Embryonic facial prominence (tissue), 1 donor: ENCODE data around the gene FHIP1A.

Source experiments
- DNase-seq: peaks from one replicate; pipeline ENCODE4 v3.0.0-alpha.2; 2016; ENCODE audit errors: extremely low spot score

Gene FHIP1A

DNA sequence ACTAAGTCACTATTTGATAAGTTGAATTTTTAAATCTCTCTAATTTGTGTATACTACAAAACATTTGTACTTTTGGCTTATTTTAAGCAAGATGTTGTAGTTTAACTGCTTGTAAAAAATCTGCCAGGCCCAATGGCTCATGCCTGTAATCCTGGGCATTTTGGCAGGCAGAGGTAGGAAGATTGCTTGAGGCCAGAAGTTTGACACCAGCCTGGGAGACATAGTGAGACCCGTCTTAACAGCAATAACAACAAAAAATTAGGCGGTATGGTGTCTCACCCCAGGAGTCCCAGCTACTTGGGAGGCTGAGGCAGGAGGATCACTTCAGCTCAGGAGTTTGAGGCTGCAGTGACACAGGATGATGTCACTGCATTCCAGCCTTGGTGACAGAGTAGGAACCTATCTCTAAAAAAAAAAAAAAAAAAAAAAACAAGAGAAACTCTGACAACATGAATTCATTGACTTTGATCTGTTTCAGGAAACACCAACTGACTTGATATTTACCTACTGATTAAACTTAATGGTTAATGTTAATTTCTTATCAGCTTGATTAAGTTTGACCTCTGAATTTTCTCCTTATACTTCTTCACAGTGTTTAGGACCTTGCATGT, 8.9 kb downstream of the FHIP1A start:
- no peak for DNase-seq

DNA sequence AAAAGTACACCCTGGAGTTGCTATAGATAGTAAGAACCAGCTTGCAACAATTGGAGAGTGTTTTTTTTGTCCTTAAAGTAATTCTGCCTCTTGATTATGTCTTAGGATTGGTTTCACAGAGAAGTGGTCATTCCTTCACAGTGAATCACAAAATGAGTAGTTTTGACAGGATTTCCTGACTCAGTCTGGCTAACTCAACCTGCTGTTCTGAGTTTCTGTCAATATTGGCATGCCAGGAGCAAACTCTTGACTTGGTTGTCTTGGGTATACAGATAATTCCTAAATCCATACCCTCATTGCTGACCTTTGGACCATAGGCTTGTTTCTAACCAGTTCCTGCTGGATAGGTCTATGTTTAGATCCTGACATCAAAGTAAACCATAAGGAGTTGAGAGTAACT, 9.4 kb downstream of the FHIP1A start:
- no peak for DNase-seq

DNA sequence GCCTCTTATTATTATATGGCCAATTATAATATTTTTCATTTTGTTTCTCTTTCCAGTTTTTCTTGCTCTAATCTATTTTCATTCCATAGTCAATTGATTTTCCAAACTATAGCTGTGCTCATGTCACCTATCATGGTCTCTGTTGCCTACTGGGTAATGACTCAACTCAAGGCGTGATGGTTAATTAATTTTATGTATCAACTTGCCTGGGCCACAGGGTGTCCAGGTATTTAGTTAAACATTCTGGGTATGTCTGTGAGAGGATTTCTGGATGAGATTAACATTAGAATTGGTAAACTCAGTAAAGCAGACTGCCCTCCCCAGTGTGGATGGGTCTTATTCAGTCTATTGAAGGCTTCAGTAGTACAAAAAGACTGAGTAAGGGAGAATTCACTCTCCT, 9.9 kb downstream of the FHIP1A start:
- no peak for DNase-seq

DNA sequence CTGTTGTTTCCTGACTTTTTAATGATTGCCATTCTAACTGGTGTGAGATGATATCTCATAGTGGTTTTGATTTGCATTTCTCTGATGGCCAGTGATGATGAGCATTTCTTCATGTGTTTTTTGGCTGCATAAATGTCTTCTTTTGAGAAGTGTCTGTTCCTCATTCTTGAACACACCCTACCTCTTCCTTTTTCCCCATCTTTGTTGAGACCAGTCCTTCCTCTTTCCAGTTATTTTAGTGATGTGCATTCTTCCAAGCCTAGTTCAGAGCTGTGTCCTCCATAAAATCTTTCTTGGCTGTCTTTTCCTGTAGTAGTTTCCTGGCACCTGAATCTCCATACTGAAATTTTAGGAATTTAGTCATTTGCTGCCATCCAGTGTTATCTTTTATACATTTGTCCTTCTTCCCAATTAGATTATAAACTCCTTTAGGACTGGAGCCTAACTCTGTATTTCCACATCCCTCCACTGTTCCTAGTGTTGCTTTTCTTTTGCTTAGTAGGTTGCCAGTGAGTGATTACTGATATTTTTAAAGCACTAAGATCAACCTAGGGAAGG, 11.4 kb downstream of the FHIP1A start:
- DNase-seq, result no peak

DNA sequence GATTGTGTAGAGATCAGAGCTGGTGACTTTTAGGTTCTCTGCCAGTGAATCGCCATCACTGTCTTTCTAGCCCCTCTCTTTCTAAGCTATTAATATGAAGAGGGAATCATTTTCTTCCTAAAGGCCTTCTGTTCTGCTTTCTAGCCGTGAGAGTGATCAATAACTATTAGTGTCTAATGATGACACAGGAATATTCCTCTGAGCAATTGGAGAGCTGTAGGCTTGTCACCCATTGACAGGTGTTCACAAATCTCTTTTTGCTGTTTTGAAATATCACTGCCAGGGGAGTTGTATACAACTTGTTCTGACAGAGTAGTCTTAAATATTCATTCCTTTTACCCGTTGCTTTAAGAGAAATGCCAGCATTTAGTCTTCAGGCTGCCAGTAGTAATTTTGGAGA, 13.9 kb downstream of the FHIP1A start:
- DNase-seq, result no peak

DNA sequence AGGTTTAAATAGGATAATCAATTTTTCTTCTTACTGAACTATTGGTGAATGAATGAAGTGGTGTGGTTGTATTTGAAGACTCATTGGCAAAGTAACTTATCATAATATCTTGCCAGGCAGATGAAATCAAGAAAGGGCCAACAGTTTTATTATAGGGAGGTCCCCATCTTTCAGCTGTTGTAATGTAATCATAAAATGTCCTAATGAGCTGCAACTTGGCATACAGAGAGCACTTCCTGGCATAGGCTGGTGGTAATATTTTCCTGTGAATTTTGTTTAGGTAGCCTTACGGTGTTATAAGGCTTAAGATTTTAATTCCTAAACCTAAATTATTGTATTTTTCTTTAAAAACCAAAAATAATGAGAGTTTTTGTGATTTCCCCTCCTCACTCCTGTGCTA, 17.5 kb downstream of the FHIP1A start:
- no peak for DNase-seq

DNA sequence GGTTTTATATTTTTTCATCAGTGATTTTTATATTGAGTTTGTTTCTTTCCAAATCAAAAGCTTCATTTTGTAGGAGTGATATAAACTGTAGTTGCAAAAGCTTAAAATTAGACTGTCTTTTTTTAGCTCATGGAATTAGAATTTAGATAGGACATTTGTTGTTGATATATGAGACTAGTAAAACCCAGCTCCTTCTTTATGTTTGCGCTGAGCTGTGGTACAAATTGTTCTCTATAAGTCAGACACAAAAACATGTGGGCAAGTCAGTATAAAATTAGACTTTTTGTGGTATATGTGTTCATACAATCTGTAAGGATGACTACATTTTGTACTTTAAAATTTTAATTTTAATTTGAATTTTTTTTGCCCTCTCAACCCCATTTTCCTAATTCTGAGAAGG, 18.3 kb downstream of the FHIP1A start:
- no peak for DNase-seq

DNA sequence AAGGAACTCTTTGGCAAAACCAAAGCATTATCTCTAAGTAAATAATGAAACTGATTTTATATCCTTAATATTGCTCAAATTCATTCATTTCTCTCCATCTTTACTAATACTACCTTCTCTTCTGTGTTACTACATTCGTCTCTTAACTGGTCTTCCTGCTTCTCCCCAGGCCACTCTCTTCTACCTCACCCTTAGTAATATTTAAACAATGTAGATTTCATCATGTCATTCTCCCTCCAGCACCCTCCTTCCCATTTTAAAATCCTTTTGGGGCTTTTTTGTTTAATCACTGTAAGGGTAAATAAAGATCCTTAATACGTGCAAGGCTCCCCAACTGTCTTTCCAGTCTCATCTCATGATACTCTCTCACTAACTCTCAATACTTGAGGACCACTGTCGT, 19.4 kb downstream of the FHIP1A start:
- DNase-seq, result no peak

DNA sequence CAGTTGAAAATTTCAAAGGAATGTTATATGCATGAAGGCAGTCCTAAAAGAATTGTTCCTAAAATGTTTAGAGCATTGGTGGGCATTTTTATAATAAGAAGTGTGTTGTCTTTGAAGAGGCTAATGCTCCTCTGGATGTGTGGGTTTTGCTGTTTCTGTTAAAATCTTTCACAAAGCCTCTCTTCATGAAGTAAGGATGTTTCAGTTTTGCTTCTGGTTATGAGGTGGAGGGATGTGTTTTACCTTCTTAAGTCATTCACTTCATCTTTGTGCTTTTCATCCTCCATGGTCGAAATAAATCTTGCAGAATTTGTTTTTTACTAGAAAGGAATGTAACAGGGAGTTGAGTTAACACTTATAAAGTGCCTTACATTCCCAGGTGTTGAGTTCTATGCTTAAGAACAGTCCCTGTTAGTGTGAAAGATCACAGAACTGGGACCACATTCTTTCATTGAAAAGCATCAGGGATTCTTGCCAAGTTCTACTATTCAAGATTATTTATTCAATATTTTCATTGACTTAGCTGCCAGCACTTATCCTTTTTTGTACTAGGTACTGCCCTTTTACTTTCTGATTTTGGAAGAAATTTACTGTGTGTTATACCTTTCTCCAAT, 21.1 kb downstream of the FHIP1A start:
- no peak for DNase-seq

DNA sequence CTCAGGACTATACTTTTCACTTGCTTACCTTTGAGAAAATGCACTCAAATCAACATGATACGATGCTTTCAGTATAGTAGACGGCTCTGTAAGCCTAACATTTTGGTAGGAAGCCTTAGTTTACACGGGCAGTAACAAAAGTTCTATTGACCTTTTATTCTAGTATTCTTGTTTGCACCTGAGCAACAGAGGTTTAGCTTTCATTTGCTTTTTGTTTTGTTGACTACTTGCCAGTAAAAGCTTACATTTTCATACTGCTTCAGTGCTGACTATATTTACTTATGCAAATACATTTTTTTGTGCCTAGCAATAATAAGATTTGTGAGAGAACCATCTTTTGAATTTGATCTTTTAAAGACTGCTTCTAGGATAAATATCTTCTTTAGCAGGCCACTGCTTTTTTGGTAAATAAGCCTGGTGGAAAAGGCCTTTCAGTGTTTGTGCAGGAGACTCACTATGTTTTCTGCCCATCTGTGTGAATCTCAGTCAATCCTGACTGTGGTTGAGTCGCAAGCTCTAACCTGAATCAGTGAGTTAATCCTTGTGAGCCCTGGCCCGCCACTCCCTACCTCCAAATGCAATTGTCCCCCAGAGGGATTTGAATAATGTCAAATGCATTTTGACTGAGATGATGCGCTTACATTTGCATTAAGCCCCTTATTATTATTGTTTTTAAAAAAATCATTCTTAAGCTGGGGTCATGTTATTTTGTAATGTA, 21.9 kb downstream of the FHIP1A start:
- no peak for DNase-seq

DNA sequence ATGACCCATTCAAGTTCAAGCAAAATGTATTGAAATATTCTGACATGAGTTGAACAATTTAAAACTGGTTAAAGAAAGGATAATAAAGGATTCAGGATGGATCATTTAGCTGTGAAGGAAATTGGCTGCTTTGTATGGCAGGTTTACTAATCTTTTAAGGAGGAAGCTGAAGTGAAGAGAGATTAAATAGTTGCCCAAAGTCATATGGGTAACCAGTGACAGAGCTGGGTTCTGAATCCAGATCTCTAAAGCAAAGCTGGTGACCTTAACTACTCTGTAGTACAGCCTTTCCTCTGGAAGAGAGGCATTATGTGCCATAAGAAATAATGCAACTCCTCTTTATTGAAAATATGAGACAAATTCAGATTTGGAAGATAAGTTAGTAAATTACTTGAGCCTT, 22.8 kb downstream of the FHIP1A start:
- no peak for DNase-seq

DNA sequence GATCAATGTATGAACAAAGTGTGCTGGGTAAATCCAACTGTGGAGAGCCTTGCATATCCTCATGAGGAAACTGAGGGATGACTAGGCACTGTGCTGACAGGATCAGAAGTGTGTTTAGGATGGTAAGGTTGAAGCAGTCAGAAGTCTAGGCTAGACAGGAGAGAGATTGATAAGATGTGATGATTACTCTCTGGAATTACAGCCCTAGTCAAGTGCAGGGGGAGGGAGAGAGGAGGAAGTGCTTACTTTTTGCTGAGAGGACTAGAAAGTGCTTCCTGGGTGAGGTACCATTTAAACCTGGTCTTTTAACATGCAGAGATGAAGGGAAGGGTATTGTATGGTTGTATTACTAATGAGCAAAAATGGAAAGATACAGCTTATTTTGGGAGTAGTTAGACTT, 23.7 kb downstream of the FHIP1A start:
- no peak for DNase-seq

DNA sequence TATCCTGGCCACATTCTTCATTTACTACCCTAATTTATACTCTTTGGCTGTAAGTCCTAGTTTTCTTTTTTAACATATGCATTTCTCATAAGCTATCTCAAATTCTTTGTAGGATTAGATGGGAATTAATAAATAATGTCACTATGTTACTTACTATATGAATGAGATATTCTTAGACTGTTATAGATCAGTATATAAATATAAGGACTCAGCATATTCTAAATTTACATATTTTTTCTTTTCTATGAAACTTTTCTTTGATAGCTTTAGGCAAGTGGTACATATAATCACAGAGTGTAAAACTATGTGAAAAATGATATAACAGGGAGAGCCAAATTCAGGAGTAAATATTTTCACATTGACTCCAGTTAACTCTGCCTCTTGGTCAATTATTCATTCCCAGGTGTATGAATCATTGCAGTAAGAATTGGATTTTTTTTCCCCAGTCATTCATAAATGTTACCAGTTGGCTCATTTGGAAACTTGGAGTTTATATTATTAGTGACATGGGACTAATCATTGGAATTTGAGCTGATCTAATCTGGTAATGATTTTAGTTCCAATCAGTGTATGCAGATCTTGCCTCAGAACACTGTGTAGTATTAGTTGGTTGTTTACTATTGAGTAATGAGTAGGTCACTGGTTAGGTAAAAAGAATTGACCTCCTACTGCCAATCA, 25.3 kb downstream of the FHIP1A start:
- no peak for DNase-seq

DNA sequence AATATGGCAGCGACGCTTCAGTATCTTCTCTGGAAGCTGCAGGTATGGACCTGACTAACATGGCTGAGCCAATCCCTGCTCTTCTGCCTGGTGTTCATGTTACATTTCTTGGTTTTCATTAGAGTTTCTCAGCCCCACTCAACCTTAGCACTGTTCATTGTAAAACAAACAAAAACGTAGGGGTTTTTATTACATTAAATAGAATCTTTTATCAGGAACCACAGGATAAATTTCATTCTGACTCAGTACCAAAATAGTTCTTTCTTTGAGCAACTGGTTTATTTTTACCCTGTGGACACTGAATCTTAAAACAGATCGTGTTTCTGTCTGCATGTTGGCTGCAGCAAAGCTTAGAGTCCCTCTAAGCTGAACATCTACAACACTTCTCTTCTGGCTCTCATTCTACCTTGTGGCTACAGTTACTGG, 27.1 kb downstream of the FHIP1A start:
- DNase-seq, result no peak

DNA sequence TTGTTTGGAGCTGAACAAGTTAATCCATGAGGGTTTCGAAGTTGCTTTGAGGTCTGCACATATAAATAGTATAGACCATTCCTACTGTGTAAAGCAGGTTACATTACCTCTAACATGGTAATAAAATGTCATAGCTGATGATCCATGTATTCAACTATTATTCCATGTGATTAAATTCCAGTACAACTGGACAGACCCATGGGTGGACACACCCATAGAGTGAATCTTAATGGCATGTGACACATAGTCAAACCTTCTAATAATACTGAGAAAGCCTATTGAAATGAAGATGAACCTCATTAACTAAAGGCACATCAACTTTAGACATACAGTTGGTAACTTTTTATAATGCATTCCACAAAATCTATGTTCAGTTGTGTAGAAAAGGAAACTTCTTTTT, 28.5 kb downstream of the FHIP1A start:
- DNase-seq, result no peak

DNA sequence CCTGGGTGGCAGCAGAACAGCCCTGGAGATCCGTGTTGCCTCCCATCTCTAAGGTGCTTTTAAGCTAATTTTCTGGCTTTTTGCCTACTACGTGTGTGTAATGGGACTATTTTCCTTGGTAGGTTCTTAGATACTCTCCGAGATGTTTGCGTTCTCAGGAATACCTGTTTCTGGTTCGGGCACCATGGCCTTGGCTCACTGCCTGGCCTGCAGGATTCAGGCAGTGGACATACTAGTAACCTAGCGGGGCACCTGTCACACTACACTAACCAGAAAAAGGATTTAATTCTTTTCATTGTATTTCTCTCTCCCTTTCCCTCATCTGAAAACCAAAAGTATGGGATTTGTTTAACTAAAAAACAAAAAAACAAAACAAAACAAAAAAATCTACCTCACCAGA, 29.2 kb downstream of the FHIP1A start:
- DNase-seq, result no peak

DNA sequence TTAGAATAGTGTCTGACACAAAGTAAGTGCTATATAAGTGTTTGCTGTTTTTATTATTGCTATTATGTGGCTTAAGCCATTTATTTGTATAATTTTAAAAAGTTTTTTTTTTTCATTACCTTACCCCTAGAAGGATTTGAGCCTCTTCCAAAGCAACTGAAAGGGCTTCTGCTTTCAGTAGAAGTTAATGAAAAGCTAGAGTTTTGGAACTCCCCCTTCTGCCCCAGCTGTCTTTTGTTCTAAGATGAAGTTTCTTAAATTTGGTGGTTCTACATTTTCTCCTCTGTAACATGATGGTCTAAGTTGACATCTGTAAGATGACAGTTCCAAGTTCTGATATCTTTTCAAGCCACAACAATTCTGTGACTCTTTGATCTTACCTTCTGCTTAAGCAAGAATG, 30.3 kb downstream of the FHIP1A start:
- no peak for DNase-seq

DNA sequence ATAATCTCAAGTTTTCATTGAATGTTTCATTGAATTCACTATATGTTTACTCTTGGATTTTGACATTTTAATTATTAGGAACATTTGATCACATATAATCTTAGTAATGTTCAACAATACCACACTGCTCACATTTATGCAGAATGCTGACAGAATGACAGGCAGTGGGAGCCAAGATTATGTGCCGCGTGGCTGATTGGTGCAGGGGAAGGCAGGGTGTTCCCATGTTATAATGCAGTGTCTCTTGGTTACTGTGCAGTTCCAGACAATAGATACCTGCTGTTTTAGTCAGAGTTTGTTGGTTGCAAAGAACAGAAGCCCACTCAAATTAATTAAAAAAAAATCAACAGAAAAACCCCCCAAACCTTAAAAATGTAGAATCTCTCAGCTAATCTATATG, 33.0 kb downstream of the FHIP1A start:
- no peak for DNase-seq

DNA sequence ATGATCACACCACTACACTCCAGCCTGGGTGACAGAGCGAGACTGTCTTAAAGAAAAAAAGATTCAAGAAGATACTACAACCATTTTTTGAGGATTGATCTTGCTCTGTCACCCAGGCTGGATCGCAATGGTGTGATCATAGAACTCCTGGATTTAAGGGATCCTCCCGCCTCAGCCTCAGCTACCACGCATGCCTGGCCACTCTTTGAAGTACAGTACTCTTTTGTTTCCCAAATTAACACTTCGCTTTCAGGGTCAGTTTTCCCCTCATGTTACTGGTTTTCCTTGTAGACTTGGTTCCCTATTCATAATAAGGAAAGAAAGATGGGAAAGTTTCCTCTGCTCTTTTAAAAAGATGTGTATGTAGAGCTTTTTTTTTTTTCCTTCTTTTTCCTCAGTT, 34.3 kb downstream of the FHIP1A start:
- no peak for DNase-seq

DNA sequence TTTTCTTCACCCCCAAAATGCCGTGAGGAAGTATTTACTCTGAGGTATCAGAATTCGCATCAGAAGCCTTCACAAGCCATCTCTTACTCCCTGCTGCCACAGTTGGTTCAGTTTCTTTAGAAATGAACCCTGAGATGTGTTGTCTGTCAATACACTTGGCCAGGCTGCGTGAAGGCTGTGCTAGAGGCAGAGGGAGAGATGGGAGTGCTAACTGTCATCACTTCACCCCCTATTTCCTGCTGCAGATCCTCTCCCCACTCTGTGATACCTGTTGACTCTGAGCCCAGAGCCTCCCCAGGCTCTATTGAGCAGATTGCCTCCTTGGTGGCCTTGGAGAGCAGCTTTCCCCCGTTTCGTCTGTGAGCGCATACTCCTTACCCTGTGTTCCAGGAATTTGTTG, 34.8 kb downstream of the FHIP1A start:
- no peak for DNase-seq

DNA sequence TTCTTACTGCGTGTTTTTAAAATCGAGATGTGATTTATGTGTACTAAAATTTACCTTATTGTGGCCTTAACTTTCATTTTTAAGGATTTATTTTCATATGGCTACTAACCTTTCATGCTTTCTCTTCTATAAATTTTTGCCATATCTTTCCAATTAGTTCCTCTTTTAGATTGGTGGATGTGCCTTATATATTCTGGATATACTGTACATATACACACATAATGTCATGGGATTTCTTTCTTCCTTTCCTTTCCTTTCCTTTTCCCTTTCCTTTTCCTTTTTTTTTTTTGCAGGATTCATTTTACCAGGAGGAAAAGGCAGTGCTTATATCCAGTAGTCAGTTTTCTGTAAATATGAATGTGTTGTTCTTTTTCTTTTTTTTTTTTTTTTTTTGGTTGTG, 37.2 kb downstream of the FHIP1A start:
- DNase-seq, result no peak

DNA sequence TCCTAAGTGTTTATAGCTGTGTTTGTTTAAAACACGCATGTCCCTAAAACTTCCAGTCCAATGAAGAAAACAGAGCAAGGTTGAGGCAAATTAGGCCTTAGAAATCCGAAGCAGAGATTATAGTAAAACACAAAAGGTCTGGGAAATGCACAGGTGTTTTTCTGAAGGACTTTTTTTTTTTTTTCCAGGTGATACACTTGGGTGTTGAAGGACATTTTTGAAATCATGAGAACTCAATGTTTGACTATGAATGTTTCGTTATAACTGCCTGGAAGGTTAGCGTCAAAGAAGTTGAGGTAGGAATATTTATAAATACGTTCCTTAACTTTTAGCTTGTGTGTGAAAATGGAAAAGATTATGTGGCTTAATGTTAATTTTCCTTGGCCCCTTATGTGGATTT, 45.5 kb downstream of the FHIP1A start:
- DNase-seq, result no peak

DNA sequence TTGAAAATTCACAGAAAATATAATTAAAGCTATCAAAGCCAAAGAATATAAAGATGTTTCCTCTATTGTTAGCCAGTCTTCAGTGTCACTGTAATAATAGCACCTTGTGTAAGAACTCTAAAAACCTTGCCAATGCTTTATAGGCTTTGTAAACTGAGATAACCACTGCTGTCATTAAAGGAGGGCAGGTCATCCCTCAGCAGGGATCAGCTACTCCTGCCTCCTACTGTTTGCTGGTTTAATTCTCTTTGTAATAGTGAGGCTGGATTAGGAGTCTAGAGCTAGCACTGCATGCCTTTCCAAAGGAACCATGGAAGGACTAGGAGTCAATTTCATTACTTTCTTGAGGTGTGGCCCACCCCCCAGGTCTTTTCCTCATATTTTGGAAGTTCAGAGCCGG, 46.2 kb downstream of the FHIP1A start:
- no peak for DNase-seq
